Esophagus muscularis mucosa (tissue), 4 donors: Measurements from ENCODE around the gene GPR132. TPM values are rescaled to one million over a fixed set of nuclear protein-coding genes. Genes with fewer than 3 reads are reported as not detected.

Experiments
- DNase-seq: peaks from one replicate; pipeline ENCODE4 v3.0.0-alpha.2; 2017; ENCODE audit errors: extremely low spot score
- H3K27ac ChIP-seq, 4 donors: fragments of 200-600 bp; sonication (generic); replicated peaks in 1 of 4; 1 replicate in 3 of 4; 2 replicates in 1 of 4; pipeline ENCODE4 v1.5.1; 2016 to 2019; ENCODE audit warnings: mild to moderate bottlenecking in 1 of 4
- H3K27me3 ChIP-seq, 4 donors: fragments of 200-600 bp; sonication (generic); one replicate each; pipeline versions ENCODE4 v1.5.1 to v1.6.0; 2016 to 2019
- H3K36me3 ChIP-seq, 4 donors: fragments of 200-600 bp; sonication (generic); one replicate each; pipeline ENCODE4 v1.5.1; 2016 to 2019
- H3K4me1 ChIP-seq, 4 donors: fragments of 200-600 bp; sonication (generic); one replicate each; pipeline ENCODE4 v1.5.1; 2016 to 2019
- H3K4me3 ChIP-seq, 4 donors: fragments of 200-600 bp; sonication (generic); 1 replicate in 2 of 4; 2 replicates in 2 of 4; pipeline ENCODE4 v1.5.1; 2016 to 2019; ENCODE audit warnings: mild to moderate bottlenecking in 4 of 4, moderate library complexity in 1 of 4
- H3K9me3 ChIP-seq, 4 donors: fragments of 200-600 bp; sonication (generic); 1 replicate in 3 of 4; 2 replicates in 1 of 4; pipeline ENCODE4 v1.5.1; 2016 to 2019
- EP300 ChIP-seq: sonication (generic); formaldehyde crosslinking; IDR thresholded peaks from one replicate; pipeline ENCODE4 v1.6.1; 2017; ENCODE audit warnings: antibody characterized with exemption
- POLR2A ChIP-seq: fragments of 450-650 bp; IDR thresholded peaks from one replicate; pipeline ENCODE4 v1.6.1; 2017; ENCODE audit warnings: antibody characterized with exemption, moderate library complexity, mild to moderate bottlenecking, low read depth
- POLR2AphosphoS5 ChIP-seq, 2 donors: sonication (generic); formaldehyde crosslinking; IDR thresholded peaks; one replicate each; pipeline ENCODE4 v1.6.1; 2017; ENCODE audit warnings: antibody characterized with exemption in 2 of 2
- WGBS: methylation state at CpG from one replicate; pipeline ENCODE4 v1.1.5; 2018; 5-methylcytosine and 5-hydroxymethylcytosine counted together
- intact Hi-C: fragments of 100-400 bp; cut with DNase I; formaldehyde crosslinking; loops from one replicate; pipeline ENCODE4 v1.15.1; 2023
- total RNA-seq, 4 donors: library from RNA; depleted of rRNA; stranded (reverse); fragments of >200 nt; gene quantifications; one replicate each; pipeline versions ENCODE4 v1.1.0 to v1.2.1, GENCODE V29; 2016
- TF ChIP-seq, protein P1 (sequence below), 3 experiments: fragments of 200-600 bp in 2 of 3; fragments of 450-650 bp in 1 of 3; sonication (generic) in 2 of 3; IDR thresholded peaks; one replicate each; pipeline ENCODE4 v1.5.1; 2017 to 2019; ENCODE audit warnings: antibody characterized with exemption in 3 of 3, mild to moderate bottlenecking in 2 of 3, moderate library complexity in 1 of 3

GPR132 gene
- total RNA-seq, 4 donors from 2014 or later, result 1.2 to 8.0 (median 2.1) TPM

DNA sequence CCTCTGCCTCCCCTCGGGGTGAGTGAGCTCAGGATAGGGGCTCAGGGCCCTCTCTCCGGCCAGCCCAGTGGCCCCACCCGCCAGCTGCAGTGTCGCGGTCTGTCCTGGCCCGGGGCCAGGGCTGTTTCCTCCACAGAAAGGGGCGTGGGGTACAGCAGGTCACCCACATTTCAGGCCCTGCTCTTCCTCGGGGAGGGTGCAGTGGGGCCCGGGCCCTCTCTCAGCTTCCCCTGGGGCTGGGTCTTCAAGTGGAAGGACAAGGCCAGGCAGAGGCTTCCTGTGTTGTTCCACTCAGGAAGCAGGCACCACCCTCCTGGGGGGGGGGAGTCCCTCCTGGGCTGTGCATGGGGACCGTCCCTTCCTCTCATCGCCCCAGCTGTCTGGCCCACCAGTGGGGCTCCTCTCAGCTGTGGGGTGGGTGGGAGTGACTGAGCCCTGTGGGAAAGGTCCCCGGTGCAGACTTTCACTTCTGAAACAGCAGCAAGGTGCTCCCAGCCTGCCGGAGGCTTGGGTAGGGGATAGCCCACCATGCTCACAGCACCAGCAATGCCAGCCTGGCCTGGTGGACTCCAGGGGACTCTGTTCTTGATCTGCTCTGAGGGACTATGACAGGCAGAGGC, 3.7 kb downstream of the GPR132 start:
- Histone ChIP-seq H3K9me3 (no peaks in the 10 kb centered on the region), H3K4me3 (peak overlapping the region; percentile 1 to 26 (median 16)), H3K27ac (peak overlapping the region; percentile 43 to 69 (median 49)), H3K27me3 (peaks cover 0 to 18% (median 0%) of the 10 kb centered on the region in 4 donors), H3K36me3 (no peaks in the 10 kb centered on the region), H3K4me1 (peaks cover 39 to 43% (median 41%) of the 10 kb centered on the region in 4 donors)
- 80% methylated on average over 1 of the region's 13 CpGs for WGBS
- no peak for DNase-seq
- intact Hi-C loops, result no loop called here
- TF ChIP-seq POLR2A, result no peak
- TF ChIP-seq EP300, result no peak
- TF ChIP-seq, protein P1, sequence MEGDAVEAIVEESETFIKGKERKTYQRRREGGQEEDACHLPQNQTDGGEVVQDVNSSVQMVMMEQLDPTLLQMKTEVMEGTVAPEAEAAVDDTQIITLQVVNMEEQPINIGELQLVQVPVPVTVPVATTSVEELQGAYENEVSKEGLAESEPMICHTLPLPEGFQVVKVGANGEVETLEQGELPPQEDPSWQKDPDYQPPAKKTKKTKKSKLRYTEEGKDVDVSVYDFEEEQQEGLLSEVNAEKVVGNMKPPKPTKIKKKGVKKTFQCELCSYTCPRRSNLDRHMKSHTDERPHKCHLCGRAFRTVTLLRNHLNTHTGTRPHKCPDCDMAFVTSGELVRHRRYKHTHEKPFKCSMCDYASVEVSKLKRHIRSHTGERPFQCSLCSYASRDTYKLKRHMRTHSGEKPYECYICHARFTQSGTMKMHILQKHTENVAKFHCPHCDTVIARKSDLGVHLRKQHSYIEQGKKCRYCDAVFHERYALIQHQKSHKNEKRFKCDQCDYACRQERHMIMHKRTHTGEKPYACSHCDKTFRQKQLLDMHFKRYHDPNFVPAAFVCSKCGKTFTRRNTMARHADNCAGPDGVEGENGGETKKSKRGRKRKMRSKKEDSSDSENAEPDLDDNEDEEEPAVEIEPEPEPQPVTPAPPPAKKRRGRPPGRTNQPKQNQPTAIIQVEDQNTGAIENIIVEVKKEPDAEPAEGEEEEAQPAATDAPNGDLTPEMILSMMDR (IDR thresholded peaks at IDR 0.05), result no peak
- no peak for TF ChIP-seq POLR2AphosphoS5 (IDR thresholded peaks at IDR 0.05)

GRCh38 chr14:105060751-105061427, 4.3 kb downstream of the GPR132 start:
- 67% methylated on average over 3 of the region's 30 CpGs for WGBS
- TF ChIP-seq POLR2A, result no peak
- TF ChIP-seq, protein P1 (IDR thresholded peaks at IDR 0.05), result no peak
- TF ChIP-seq POLR2AphosphoS5 (IDR thresholded peaks at IDR 0.05), result no peak
- H3K4me1 ChIP-seq, result peaks cover 39 to 43% (median 41%) of the 10 kb centered on the region in 4 donors
- no peaks in the 10 kb centered on the region for H3K9me3 ChIP-seq
- no peak for DNase-seq
- intact Hi-C loops, result no loop called here
- H3K36me3 ChIP-seq, result no peaks in the 10 kb centered on the region
- peaks cover 0 to 15% (median 0%) of the 10 kb centered on the region in 4 donors for H3K27me3 ChIP-seq
- H3K4me3 ChIP-seq, result peak overlapping the region; percentile 1 to 26 (median 16)
- peak overlapping the region; percentile 43 to 69 (median 49) for H3K27ac ChIP-seq

- peak overlapping the region in 1 of 4 donors; percentile 69 for H3K27ac ChIP-seq
- 79% methylated on average over 6 of the region's 16 CpGs for WGBS
- DNase-seq, result no peak
- intact Hi-C loops, result no loop called here
- no peaks in the 10 kb centered on the region for H3K9me3 ChIP-seq
- TF ChIP-seq POLR2AphosphoS5 (IDR thresholded peaks at IDR 0.05) (no peak), EP300 (no peak)
- no peak overlapping the region for H3K4me3 ChIP-seq
- no peaks in the 10 kb centered on the region for H3K36me3 ChIP-seq
- peaks cover 37 to 43% (median 40%) of the 10 kb centered on the region in 4 donors for H3K4me1 ChIP-seq
- H3K27me3 ChIP-seq, result peaks cover 0 to 7% (median 0%) of the 10 kb centered on the region in 4 donors
These were observed 5.2 kb downstream of the GPR132 start for GRCh38 chr14:105059925-105060565.

DNA sequence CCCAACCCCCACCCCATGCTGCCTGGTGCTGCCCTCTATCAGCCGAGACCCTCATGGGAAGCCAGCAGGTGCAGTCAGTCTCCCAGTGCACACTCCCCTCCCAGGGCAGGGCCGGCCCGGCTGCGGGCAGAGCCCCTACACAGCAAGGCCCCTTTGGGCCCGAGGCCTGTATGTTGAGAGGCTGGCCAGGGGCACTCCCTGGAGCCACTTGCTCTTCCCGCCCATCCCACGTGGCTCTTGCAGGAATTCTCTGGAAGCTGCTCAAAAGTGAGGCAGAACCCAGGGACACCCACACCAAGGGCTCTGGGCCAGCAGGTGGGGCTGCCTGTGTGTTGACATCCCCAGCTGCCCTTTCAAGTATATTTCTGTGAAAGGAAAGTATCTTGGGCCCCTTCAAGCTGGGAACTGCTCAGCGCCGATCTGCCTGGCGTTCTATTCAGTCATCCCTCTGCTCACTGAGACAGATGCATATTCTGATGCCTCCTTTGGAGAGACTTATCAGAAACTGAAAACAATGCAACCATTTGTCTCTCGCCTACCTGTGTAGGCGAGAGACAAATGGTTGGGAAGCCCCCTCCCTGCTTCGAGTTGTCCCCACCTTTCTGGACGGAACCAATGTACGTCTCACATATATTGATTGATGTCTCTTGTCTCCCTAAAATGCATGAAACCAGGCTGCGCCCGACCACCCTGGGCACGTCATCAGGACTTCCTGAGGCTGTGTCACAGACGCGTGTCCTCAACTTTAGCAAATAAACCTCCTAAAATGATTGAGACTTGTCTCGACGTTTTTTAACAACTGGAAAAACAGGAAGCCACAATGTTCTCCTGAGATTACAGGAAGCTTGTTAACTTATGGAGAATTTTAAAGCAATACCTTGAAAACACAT, 6.0 kb downstream of the GPR132 start:
- no peak overlapping the region for H3K4me3 ChIP-seq
- DNase-seq, result no peak
- no peaks in the 10 kb centered on the region for H3K9me3 ChIP-seq
- WGBS, result 67% methylated on average over 20 of the region's 22 CpGs
- H3K36me3 ChIP-seq, result no peaks in the 10 kb centered on the region
- H3K27me3 ChIP-seq, result peaks cover 0 to 6% (median 0%) of the 10 kb centered on the region in 4 donors
- no peak overlapping the region for H3K27ac ChIP-seq
- TF ChIP-seq EP300 (no peak), POLR2AphosphoS5 (IDR thresholded peaks at IDR 0.05) (no peak)
- TF ChIP-seq, protein P1 (IDR thresholded peaks at IDR 0.05), result no peak
- intact Hi-C loops, result no loop called here
- H3K4me1 ChIP-seq, result peaks cover 37 to 43% (median 40%) of the 10 kb centered on the region in 4 donors
